ENCODE measurements around the gene NUBPL.
A peak's percentile ranks its signal among the peaks of the same experiment; 100 is the strongest.
"Not testable (repeated sequence)": the region's sequence is repeated elsewhere in the genome, so short reads cannot be mapped to it uniquely, and the experiment has no call there.

Gene NUBPL

GRCh38 chr14:31825459-31825858 lies 264.3 kb downstream of the NUBPL start:
- DNase-seq, result no peak

DNA sequence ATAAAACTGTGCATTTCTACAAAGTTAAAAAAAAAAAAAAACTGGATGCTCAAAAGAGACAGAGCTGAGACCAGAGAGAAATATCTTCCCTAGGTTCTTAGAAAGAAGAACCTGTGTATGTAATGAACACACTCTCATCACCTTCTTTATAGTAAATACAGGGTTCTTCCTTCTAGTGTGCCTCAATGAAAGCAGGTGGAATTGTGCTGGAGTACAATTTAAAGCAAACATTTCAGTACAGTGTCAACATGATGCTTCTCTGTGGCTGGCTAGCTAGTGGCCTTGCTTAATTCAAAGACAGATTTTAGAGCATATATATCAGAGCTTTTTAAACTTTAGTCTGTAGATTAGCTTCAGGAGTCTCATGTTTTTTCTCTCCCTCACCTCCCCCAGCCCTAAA lies 266.1 kb downstream of the NUBPL start:
- DNase-seq, result no peak

- DNase-seq, result peak; percentile 21
These were observed 268.0 kb downstream of the NUBPL start for GRCh38 chr14:31828946-31829868.

DNA sequence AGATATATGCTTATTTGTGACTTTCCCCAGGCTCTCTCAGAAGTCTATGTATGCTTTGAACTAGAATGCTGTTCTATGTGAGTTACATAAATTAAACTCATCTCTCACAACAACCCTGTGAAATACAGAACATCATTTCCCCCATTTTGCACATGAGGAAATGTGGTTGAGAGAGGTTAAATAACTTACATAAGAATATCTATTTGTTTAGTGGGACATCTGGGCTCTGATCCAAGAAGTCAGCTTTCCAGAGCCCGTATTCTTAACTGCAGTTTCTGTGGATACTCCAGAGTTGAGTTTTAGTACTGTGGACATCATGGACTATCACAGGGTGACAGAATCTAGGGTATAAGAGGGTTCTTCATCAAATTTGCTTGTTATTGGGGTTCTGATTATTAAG lies 273.4 kb downstream of the NUBPL start:
- DNase-seq, result no peak

- no peak for DNase-seq
These were observed 273.8 kb downstream of the NUBPL start for GRCh38 chr14:31835049-31835448.

- DNase-seq, result no peak
These were observed 275.8 kb downstream of the NUBPL start for GRCh38 chr14:31837031-31837430.

- no peak for DNase-seq
These were observed 281.7 kb downstream of the NUBPL start for GRCh38 chr14:31842899-31843298.

DNA sequence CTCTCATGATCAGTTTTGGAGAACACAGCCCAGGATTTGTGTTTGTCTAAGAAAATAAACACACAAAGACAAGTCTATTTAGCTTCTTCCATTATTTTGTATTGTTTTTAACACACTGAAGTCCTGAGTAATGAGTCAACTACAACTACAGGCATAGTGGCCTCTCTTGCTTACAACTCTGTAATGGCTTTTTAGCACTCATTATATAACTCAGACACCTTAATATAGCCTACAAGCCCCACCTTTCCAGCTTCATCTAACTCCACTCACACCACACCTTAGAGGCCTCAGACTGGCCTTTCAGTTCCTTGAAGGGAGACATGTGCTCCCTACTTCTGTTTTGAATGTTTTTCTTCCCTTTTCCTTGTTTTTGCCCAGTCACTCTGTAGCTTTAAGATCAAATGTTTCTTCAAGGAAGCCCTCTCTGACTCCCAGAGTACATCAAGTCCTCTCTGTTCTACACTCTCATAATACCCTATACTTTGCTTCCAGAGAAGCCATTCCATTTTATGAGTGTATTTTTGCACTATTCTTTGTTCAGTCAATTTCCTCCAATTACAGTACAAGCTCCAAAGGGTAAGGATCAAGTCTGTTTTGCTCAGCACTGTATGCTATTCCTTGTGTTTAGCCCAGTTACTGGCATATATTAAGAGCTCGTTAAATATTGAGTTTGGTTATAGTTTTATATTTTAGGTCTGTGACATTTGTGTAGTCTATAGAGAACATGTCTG lies 282.3 kb downstream of the NUBPL start:
- DNase-seq, result no peak

DNA sequence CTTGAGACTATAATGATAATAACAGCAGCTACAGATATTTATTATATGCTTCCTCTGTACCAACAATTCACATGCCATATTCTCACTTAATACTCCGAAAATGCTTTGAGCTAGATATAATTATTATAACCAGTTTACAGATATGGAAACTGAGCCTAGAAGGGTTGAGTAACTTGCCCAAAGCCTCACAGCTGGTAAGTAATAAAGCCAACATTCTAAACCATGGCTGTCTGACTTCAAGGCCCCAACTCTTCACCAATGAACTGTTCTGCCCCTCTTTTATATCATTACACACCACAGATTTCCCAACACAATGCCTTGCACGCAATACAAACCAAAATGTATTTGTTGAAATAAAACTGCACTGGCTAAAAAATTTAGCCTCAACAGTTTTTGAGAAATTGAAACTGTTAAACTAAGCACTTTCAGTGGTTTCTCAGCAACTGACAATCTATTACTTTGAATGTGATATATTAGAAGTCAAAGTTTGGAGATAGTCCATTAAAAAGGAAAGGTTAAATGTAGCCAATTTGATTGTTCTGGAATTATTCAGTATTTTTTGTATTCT lies 293.4 kb downstream of the NUBPL start:
- DNase-seq, result no peak

GRCh38 chr14:31855262-31855661 lies 294.1 kb downstream of the NUBPL start:
- DNase-seq, result no peak

DNA sequence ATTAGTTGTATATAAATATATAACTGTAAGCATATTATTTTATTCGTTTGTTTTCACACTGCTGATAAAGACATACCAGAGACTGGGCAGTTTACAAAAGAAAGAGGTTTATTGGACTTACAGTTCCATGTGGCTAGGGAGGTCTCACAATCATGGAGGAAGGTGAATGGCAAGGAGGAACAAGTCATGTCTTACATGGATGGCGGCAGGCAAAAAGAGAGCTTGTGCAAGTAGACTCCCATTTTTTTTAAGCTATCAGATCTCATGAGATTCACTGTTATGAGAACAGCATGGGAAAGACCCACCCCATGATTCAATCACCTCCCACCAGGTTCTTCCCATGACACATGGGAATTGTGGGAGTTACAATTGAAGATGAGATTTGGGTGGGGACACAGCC lies 294.8 kb downstream of the NUBPL start:
- DNase-seq, result not testable (repeated sequence)

DNA sequence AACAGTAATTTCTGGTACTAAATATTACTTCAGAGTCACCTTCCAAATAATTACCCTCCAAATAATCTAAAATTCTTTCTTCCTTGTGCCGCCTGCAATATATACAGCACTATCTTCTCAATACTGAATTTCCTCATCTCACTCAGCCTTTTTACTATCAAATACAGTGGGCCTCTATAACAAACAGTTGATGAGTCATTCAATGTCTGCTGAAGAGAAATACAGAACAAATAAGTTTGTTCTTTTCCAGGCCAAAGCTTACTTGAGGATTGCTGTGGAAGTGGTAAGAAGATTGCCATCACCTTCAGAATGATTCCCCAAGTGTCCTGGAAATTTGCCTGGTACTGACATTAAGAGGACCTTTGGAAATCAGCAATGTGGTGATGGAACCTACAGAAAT lies 297.7 kb downstream of the NUBPL start:
- DNase-seq, result no peak

DNA sequence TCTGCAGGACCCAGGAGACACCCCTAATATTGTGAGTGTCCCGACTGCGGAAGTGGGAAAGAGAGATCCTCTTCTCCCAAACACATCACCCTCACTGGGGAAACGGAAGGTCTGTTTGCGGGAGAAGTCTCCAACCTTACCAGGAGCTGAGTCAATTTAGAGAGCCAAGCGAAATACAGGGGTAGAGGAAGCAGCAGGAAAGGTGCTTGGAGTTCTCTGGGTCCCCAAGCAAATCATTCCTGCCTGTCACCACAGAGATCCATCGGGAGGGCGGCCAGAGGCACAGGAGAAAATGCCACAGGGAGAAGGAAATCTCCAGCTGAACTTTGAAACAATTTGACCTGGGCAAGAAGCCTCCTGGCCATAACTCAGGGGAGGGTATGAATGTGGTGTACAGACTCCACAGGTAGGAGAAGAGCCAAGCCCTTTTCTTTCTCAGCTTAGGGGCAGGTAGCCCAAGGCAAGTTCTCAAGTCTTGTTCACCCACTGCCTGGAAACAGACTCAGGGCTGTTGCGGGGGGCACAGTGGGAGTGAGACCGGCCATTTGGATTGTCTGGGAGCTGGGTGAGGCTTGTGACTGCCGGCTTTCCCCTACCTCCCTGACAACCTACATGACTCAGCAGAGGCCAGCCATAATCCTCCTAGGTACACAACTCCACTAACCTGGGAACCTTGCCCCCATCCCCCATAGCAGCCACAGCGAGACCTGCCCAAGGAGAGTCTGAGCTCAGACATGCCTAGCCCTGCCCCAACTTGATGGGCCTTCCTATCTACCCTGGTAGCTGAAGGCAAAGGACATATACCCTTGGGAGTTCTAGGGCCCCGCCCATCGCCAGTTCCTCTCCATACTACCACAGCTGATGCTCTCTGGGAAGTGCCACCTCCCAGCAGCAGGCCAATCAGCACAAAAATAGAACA lies 304.0 kb downstream of the NUBPL start:
- DNase-seq, result no peak

GRCh38 chr14:31867570-31867969 lies 306.4 kb downstream of the NUBPL start:
- no peak for DNase-seq

- not testable (repeated sequence) for DNase-seq
These were observed 306.9 kb downstream of the NUBPL start for GRCh38 chr14:31868096-31868495.

GRCh38 chr14:31876741-31877140 lies 315.5 kb downstream of the NUBPL start:
- DNase-seq, result peak; percentile 34

DNA sequence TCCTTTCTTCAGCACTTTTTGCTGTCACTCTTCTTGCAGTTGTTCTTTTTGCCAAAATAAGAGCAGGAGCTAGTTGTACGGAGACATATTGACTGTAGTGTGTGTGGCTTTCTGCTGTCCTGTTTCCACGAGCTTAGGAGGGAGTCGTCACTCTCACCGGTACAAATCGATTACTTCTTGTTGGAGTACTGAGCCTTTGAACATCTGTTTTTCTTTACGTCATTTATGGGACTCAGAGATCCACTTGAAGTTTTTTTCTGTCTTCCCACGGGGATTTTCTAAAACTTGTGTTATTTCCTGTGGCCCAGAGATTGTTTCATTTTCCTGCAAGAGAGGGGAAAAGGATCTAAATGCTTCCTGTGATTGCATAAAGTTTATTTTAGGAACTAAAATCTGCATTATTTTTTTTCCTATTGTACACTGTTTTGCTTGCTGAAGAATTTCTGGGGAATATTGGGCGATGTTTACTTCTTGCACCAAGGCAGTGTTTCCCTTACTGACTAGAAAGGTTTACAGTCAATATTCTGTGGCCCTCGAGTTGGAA lies 316.1 kb downstream of the NUBPL start:
- DNase-seq, result peak; percentile 72

DNA sequence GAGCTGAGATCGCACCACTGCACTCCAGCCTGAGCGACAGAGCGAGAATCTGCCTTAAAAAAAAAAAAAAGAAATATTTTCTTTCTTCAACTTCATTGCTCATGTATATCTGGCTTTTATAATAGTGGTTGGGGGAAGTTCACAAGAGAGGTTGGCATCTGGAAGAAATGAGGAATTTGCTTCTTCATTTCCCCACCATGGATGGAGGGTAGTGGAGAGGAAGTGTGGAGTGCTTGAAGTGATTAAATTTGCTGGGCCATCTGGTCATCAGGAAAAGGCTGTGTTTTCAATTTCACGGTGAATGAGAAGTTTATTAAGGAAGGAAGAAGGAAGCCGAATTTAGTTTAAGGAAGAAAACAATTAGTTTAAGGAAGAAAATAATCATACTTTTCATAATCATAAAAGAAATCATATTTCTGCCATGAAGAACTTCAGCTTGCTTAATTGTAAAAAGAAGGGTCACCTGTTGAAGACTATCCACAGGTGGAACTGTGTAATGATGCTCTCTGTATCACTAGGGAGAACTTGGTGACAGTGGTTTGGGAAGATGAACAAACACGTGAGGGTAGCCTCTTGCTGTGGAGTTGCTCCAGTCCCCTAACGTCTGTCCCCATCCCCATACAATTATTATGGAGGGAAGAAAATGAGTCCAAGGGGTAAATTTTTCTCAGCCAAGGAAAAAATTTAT lies 318.6 kb downstream of the NUBPL start:
- no peak for DNase-seq

GRCh38 chr14:31880935-31881334 lies 319.7 kb downstream of the NUBPL start:
- no peak for DNase-seq

- no peak for DNase-seq
These were observed 320.5 kb downstream of the NUBPL start for GRCh38 chr14:31881531-31882310.

GRCh38 chr14:31884238-31884637 lies 323.0 kb downstream of the NUBPL start:
- no peak for DNase-seq

All from right hindlimb (tissue), 1 donor.